H1 (cell line): ENCODE measurements around the gene ZNF592. TPM values are rescaled to one million over a fixed set of nuclear protein-coding genes. Genes with fewer than 3 reads are reported as not detected.

Experiments
- CTCF ChIA-PET: fragments of 300-600 bp; sonication (Branson Sonifier 250); formaldehyde crosslinking; loops from one replicate; lab custom pipeline; 2021; ENCODE audit not compliant: partially characterized antibody; lab: Charles Lee
- POLR2A ChIA-PET: fragments of 300-600 bp; sonication (Branson Sonifier 250); formaldehyde crosslinking; loops from one replicate; lab custom pipeline; 2021; ENCODE audit warnings: inconsistent platforms; ENCODE audit not compliant: partially characterized antibody; lab: Charles Lee
- DNase-seq, 2 experiments: peaks; one replicate each; pipeline versions ENCODE4 v3.0.0 to v3.0.0-alpha.2; 2010 to 2022; ENCODE audit warnings: low spot score in 2 of 2, low read depth in 1 of 2, mixed read lengths in 1 of 2
- FAIRE-seq: peaks from 2 replicates; lab custom pipeline; 2011; peaks lifted over from hg19 to GRCh38; lab: Jason Lieb, UNC
- H2AFZ ChIP-seq: 2 replicates; pipeline ENCODE4 v1.8.1; 2012; ENCODE audit warnings: low read length, inconsistent platforms
- H2AK5ac ChIP-seq: 2 replicates; pipeline ENCODE4 v1.6.1; 2013; ENCODE audit warnings: low read depth, low read length
- H2BK120ac ChIP-seq: replicated peaks from 2 replicates; pipeline ENCODE3; 2013; ENCODE audit warnings: low read depth, low read length, inconsistent platforms
- H2BK12ac ChIP-seq: 2 replicates; pipeline ENCODE4 v1.6.1; 2013; ENCODE audit warnings: low read depth, low read length
- H2BK15ac ChIP-seq: 2 replicates; pipeline ENCODE4 v1.6.1; 2013; ENCODE audit warnings: low read length
- H2BK20ac ChIP-seq: 2 replicates; pipeline ENCODE4 v1.6.1; 2013; ENCODE audit warnings: low read length
- H2BK5ac ChIP-seq: 2 replicates; pipeline ENCODE4 v1.6.1; 2013; ENCODE audit warnings: low read depth, low read length
- H3K14ac ChIP-seq: 2 replicates; pipeline ENCODE4 v1.6.1; 2013; ENCODE audit warnings: inconsistent platforms; ENCODE audit not compliant: insufficient read length
- H3K18ac ChIP-seq: 2 replicates; pipeline ENCODE4 v1.6.1; 2013; ENCODE audit warnings: low read length; ENCODE audit errors: extremely low read depth
- H3K23ac ChIP-seq: 2 replicates; pipeline ENCODE4 v1.6.1; 2013; ENCODE audit warnings: inconsistent platforms; ENCODE audit not compliant: insufficient read length
- H3K23me2 ChIP-seq: 2 replicates; pipeline ENCODE4 v1.6.1; 2013; ENCODE audit warnings: low read depth, low read length
- H3K27ac ChIP-seq: 2 replicates; pipeline ENCODE4 v1.6.1; 2011; ENCODE audit warnings: low read depth, low read length, inconsistent platforms
- H3K27me3 ChIP-seq, 4 experiments: replicated peaks in 1 of 4; 1 replicate in 1 of 4; 2 replicates in 3 of 4; pipeline versions ENCODE4 v1.6.1 to v1.8.1; 2011 to 2013; ENCODE audit warnings: low read length in 3 of 4, mild to moderate bottlenecking in 3 of 4, inconsistent platforms in 2 of 4, mixed read lengths in 2 of 4, moderate library complexity in 1 of 4; ENCODE audit not compliant: control insufficient read depth in 3 of 4, insufficient read depth in 3 of 4; ENCODE audit errors: extremely low read depth in 1 of 4
- H3K36me3 ChIP-seq, 4 experiments: 2 replicates each; pipeline versions ENCODE4 v1.6.1 to v1.8.1; 2011 to 2013; ENCODE audit warnings: mild to moderate bottlenecking in 4 of 4, low read length in 3 of 4, moderate library complexity in 2 of 4, control low read depth in 1 of 4, inconsistent platforms in 1 of 4; ENCODE audit not compliant: insufficient read depth in 4 of 4, control insufficient read depth in 2 of 4
- H3K4ac ChIP-seq: replicated peaks from 2 replicates; pipeline ENCODE3; 2013; ENCODE audit warnings: low read length, low read depth, mixed read lengths, inconsistent platforms; ENCODE audit not compliant: insufficient read length
- H3K4me1 ChIP-seq, 4 experiments: replicated peaks in 1 of 4; 1 replicate in 1 of 4; 2 replicates in 3 of 4; pipeline versions ENCODE4 v1.6.1 to v1.8.1; 2011 to 2013; ENCODE audit warnings: low read length in 3 of 4, inconsistent platforms in 2 of 4, mixed read lengths in 1 of 4; ENCODE audit not compliant: insufficient read depth in 4 of 4, control insufficient read depth in 3 of 4
- H3K4me2 ChIP-seq, 2 experiments: 2 replicates each; pipeline versions ENCODE4 v1.6.1 to v1.8.1; 2011 to 2013; ENCODE audit warnings: low read depth in 2 of 2, low read length in 2 of 2, control low read depth in 1 of 2, inconsistent platforms in 1 of 2, mild to moderate bottlenecking in 1 of 2; ENCODE audit not compliant: insufficient read depth in 1 of 2
- H3K4me3 ChIP-seq, 4 experiments: fragments of 200-600, 300-600 bp in 1 of 4; sonication (generic), shearing (Covaris generic), sonication (Bioruptor Twin) in 1 of 4; 2 replicates each; pipeline versions ENCODE4 v1.5.1 to v1.8.1; 2011 to 2016; ENCODE audit warnings: low read length in 4 of 4, low read depth in 3 of 4, control low read depth in 2 of 4, inconsistent platforms in 2 of 4, mild to moderate bottlenecking in 2 of 4, mixed read lengths in 1 of 4, moderate library complexity in 1 of 4; ENCODE audit not compliant: insufficient read depth in 2 of 4; ENCODE audit errors: extremely low read depth in 1 of 4
- H3K56ac ChIP-seq: replicated peaks from 2 replicates; pipeline ENCODE3; 2013; ENCODE audit warnings: low read depth, mild to moderate bottlenecking, mixed read lengths, low read length, inconsistent platforms; ENCODE audit not compliant: insufficient read length
- H3K79me1 ChIP-seq: 2 replicates; pipeline ENCODE4 v1.6.1; 2013; ENCODE audit warnings: low read depth, low read length, control low read depth
- H3K79me2 ChIP-seq, 2 experiments: 2 replicates each; pipeline versions ENCODE4 v1.6.1 to v1.8.1; 2012 to 2013; ENCODE audit warnings: low read length in 2 of 2, mild to moderate bottlenecking in 2 of 2, inconsistent platforms in 1 of 2; ENCODE audit not compliant: insufficient read depth in 2 of 2, control insufficient read depth in 1 of 2
- H3K9ac ChIP-seq, 4 experiments: replicated peaks in 1 of 4; 1 replicate in 1 of 4; 2 replicates in 3 of 4; pipeline versions ENCODE4 v1.6.1 to v1.8.1; 2011 to 2013; ENCODE audit warnings: low read depth in 3 of 4, low read length in 3 of 4, control low read depth in 2 of 4, mild to moderate bottlenecking in 2 of 4, moderate library complexity in 2 of 4, inconsistent platforms in 1 of 4; ENCODE audit errors: extremely low read depth in 1 of 4
- H3K9me3 ChIP-seq, 2 experiments: 2 replicates each; pipeline versions ENCODE4 v1.6.1 to v1.8.1; 2012 to 2013; ENCODE audit warnings: mild to moderate bottlenecking in 2 of 2, moderate library complexity in 2 of 2, control low read depth in 1 of 2, inconsistent platforms in 1 of 2, low read depth in 1 of 2, low read length in 1 of 2, mixed read lengths in 1 of 2; ENCODE audit not compliant: insufficient read depth in 2 of 2
- H4K20me1 ChIP-seq, 2 experiments: replicated peaks in 1 of 2; 2 replicates each; pipeline versions ENCODE3 to v1.8.1; 2011 to 2013; ENCODE audit warnings: inconsistent platforms in 2 of 2, low read length in 2 of 2, mild to moderate bottlenecking in 1 of 2; ENCODE audit not compliant: insufficient read depth in 2 of 2, control insufficient read depth in 1 of 2
- H4K5ac ChIP-seq: 2 replicates; pipeline ENCODE4 v1.6.1; 2013; ENCODE audit warnings: low read length, low read depth, mixed read lengths, inconsistent platforms; ENCODE audit not compliant: insufficient read length
- H4K8ac ChIP-seq: 2 replicates; pipeline ENCODE4 v1.8.0; 2013; ENCODE audit warnings: mild to moderate bottlenecking, moderate library complexity, low read length, inconsistent platforms; ENCODE audit not compliant: insufficient read depth; ENCODE audit errors: extremely low read depth
- H4K91ac ChIP-seq: replicated peaks from 2 replicates; pipeline ENCODE3; 2013; ENCODE audit warnings: low read length, mixed read lengths, inconsistent platforms; ENCODE audit not compliant: insufficient read length
- ATF3 ChIP-seq: IDR thresholded peaks from 2 replicates; pipeline ENCODE4 v1.6.1; 2011; ENCODE audit warnings: low read depth, mild to moderate bottlenecking, low read length; ENCODE audit not compliant: insufficient read depth
- CREB1 ChIP-seq: IDR thresholded peaks from 2 replicates; pipeline ENCODE4 v1.6.1; 2012; ENCODE audit warnings: inconsistent platforms
- HDAC6 ChIP-seq: IDR thresholded peaks from one replicate; pipeline ENCODE4 v1.7.1; 2012; ENCODE audit warnings: low read depth, mild to moderate bottlenecking, inconsistent platforms, low read length, moderate library complexity
- KDM4A ChIP-seq: IDR thresholded peaks from one replicate; pipeline ENCODE4 v1.7.1; 2012; ENCODE audit warnings: low read depth, mild to moderate bottlenecking, moderate library complexity, low read length, inconsistent platforms; ENCODE audit not compliant: severe bottlenecking
- SIX5 ChIP-seq: IDR thresholded peaks from 2 replicates; pipeline ENCODE4 v1.6.1; 2011; ENCODE audit warnings: mild to moderate bottlenecking, low read depth, low read length
- SP2 ChIP-seq: IDR thresholded peaks from 2 replicates; pipeline ENCODE4 v1.6.1; 2012; ENCODE audit warnings: mild to moderate bottlenecking, low read length, inconsistent platforms
- SP4 ChIP-seq: IDR thresholded peaks from 2 replicates; pipeline ENCODE4 v1.6.1; 2012; ENCODE audit warnings: low read length, inconsistent platforms
- SUZ12 ChIP-seq: fragments of 200-600 bp; sonication (generic); IDR thresholded peaks from 2 replicates; pipeline ENCODE4 v1.6.1; 2012; ENCODE audit warnings: mild to moderate bottlenecking, inconsistent platforms, low read length, moderate library complexity, mixed read lengths
- ZNF274 ChIP-seq: IDR thresholded peaks from 2 replicates; pipeline ENCODE4 v1.7.0; 2012; ENCODE audit warnings: low read length, borderline replicate concordance; ENCODE audit errors: extremely low read depth
- WGBS, 2 experiments: shearing (Covaris generic) in 1 of 2; methylation state at CpG; one replicate each; pipeline versions ENCODE4 v1.1.6 to v1.1.7; 2013 to 2015; ENCODE audit warnings: low lambda C conversion rate in 2 of 2, mixed read lengths in 2 of 2, inconsistent platforms in 1 of 2, low coverage in 1 of 2, missing lambda C conversion rate in 1 of 2; ENCODE audit not compliant: insufficient replicate concordance in 2 of 2, insufficient coverage in 1 of 2, insufficient read length in 1 of 2; ENCODE audit errors: extremely low coverage in 1 of 2, missing lambda C conversion rate in 1 of 2; 5-methylcytosine and 5-hydroxymethylcytosine counted together
- polyA plus RNA-seq, 7 experiments: library from polyadenylated mRNA; depleted of rRNA in 3 of 7; stranded (reverse) in 5 of 7; unstranded in 2 of 7; fragments of >200 nt in 5 of 7; fragments of 200-250 nt in 2 of 7; gene quantifications; 1 replicate in 5 of 7; 2 replicates in 1 of 7; 4 replicates in 1 of 7; pipeline versions ENCODE4 v1.2.1 to v1.2.3, GENCODE V29; 2011 to 2013; ENCODE audit warnings: missing spikeins in 2 of 7, mixed read lengths in 2 of 7
- total RNA-seq: library from RNA; stranded (reverse); fragmentation: NEBNext Ultra II Directional; extraction: Animal tissue kit (Norgen Biotek cat#: 25700); gene quantifications from 2 replicates; pipeline ENCODE4 v1.2.1, GENCODE V29; 2021

Gene ZNF592
- total and polyA plus RNA-seq, 2 of the 8 experiments (the other 6 are each of a cell fraction or from before 2014, with no cell fraction given): 14.2 to 33.0 TPM

GRCh38 chr15:84814916-84815315 lies 66.5 kb downstream of the ZNF592 start:
- TF ChIP-seq ATF3 (no peak), SP4 (no peak), ZNF274 (no peak), KDM4A (no peak), SP2 (no peak), SUZ12 (no peak), SIX5 (no peak), CREB1 (no peak), HDAC6 (no peak)
- Histone ChIP-seq H3K9me3 (no peaks in the 10 kb centered on the region), H3K36me3 (no peaks in the 10 kb centered on the region), H3K9ac (no peak overlapping the region), H3K18ac (no peak overlapping the region), H3K56ac (no peak overlapping the region), H3K23ac (no peak overlapping the region), H4K20me1 (no peaks in the 10 kb centered on the region), H3K79me2 (no peaks in the 10 kb centered on the region), H2BK5ac (no peak overlapping the region), H3K23me2 (peaks cover 2% of the 10 kb centered on the region; the same call in 1 of the 2 replicates), H2BK120ac (no peak overlapping the region), H4K8ac (no peak overlapping the region), H3K4me2 (no peak overlapping the region), H3K4me1 (peaks cover 9 to 22% (median 17%) of the 10 kb centered on the region in 4 experiments), H3K27me3 (peaks cover 0 to 3% (median 0%) of the 10 kb centered on the region in 4 experiments; a peak in 2 of 7 replicates), H2AK5ac (no peak overlapping the region), H2AFZ (no peak overlapping the region), H2BK12ac (no peak overlapping the region), H2BK20ac (no peak overlapping the region), H2BK15ac (no peak overlapping the region), H3K14ac (no peak overlapping the region), H4K91ac (no peak overlapping the region), H3K79me1 (0 out of 2 replicates have a peak, but pooled peaks cover 4% of the 10 kb centered on the region), H3K4me3 (no peak overlapping the region), H4K5ac (no peak overlapping the region), H3K4ac (no peak overlapping the region), H3K27ac (no peak overlapping the region)
- POLR2A ChIA-PET: no interaction called here
- WGBS, 2 experiments: 91% methylated on average over 10 of the region's 10 CpGs; no CpG with 5 or more reads in 1 of the 2 experiments
- FAIRE-seq (no peak), DNase-seq (no peak)
- CTCF ChIA-PET: interaction anchor here (1.4 kb wide), 1 partner anchor 9 kb away, joined by 8 read pairs; no protein-coding TSS in a partner anchor
